ENCODE results near the gene SRSF4. TPM values are rescaled to one million over a fixed set of nuclear protein-coding genes. Genes with fewer than 3 reads are reported as not detected.

The SRSF4 gene
- total and polyA plus RNA-seq, 9 of the 15 experiments (the other 6 are each of a cell fraction or from before 2014, with no cell fraction given): 15.9 to 132 (median 82.0) TPM

GRCh38 chr1:29181413-29182225, at the start of gene SRSF4 (continued):
- TF ChIP-seq FOXP4 (CRISPR knock-in tag; IDR thresholded peaks at IDR 0.05; ENCODE audit: borderline replicate concordance) (peak; percentile 69; the same call in 1 of the 2 replicates), LCOR (CRISPR knock-in tag; IDR thresholded peaks at IDR 0.05) (no peak; the same call in 1 of the 2 replicates), ZNF512 (tag; IDR thresholded peaks at IDR 0.05) (no peak), KDM4B (IDR thresholded peaks at IDR 0.05; ENCODE audit: borderline replicate concordance in 2 of 2, low read depth in 1 of 2) (peak in 1 of 2 experiments; percentile 73; a peak in 1 of 4 replicates), SMAD4 (CRISPR knock-in tag; conservative IDR thresholded peaks at IDR 0.05) (peak; percentile 78), SMAD1 (IDR thresholded peaks at IDR 0.05; ENCODE audit: low read depth, low read length, partially characterized antibody) (no peak), CHD1 (IDR thresholded peaks at IDR 0.05; ENCODE audit: low read length) (peak; percentile 67), ARID3A (IDR thresholded peaks at IDR 0.05; ENCODE audit: borderline replicate concordance, low read depth, low read length) (no peak), PBX2 (CRISPR knock-in tag; IDR thresholded peaks at IDR 0.05; ENCODE audit: low read depth) (peak; percentile 84), PBX2 (tag; conservative IDR thresholded peaks at IDR 0.05; ENCODE audit: low read depth) (no peak; the same call in 1 of the 2 replicates), SMARCA4 (IDR thresholded peaks at IDR 0.05) (no peak), ETV6 (IDR thresholded peaks at IDR 0.05; ENCODE audit: borderline replicate concordance in 1 of 2, low read depth in 2 of 2, low read length in 1 of 2) (peak; percentile 79 to 84; a peak in 2 of 4 replicates), ETV6 (CRISPR knock-in tag; IDR thresholded peaks at IDR 0.05; ENCODE audit: borderline replicate concordance) (no peak), POLR2B (IDR thresholded peaks at IDR 0.05; ENCODE audit: low read depth, partially characterized antibody) (peak; percentile 86)

All from K562 (cell line).